Measurements from ENCODE around the gene KCTD11.
A peak's percentile ranks its signal among the peaks of the same experiment; 100 is the strongest.

Gene KCTD11

GRCh38 chr17:7403043-7403726 lies 51.2 kb downstream of the KCTD11 start:
- TF ChIP-seq CTCF (IDR thresholded peaks at IDR 0.05; ENCODE audit: low read depth, low read length) = no peak
- no peak for DNase-seq (ENCODE audit: low read depth, low spot score)
- in situ Hi-C loops (cut with HindIII; ENCODE audit: low sequenced_read_pairs) = no loop called here
- peak overlapping the region; percentile 74 for H3K4me3 ChIP-seq (ENCODE audit: low read depth, low read length)

- no peak for DNase-seq (ENCODE audit: low read depth, low spot score)
- peak overlapping the region; percentile 74 for H3K4me3 ChIP-seq (ENCODE audit: low read depth, low read length)
- in situ Hi-C loops (cut with HindIII; ENCODE audit: low sequenced_read_pairs) = no loop called here
- TF ChIP-seq CTCF (IDR thresholded peaks at IDR 0.05; ENCODE audit: low read depth, low read length) = no peak
These were observed 51.7 kb downstream of the KCTD11 start for GRCh38 chr17:7403727-7403976.

GRCh38 chr17:7403977-7404736 lies 52.2 kb downstream of the KCTD11 start, which contains the start of gene TMEM256:
TMEM256 (minus strand) TSS chr17:7404097; CDS start chr17:7404084, 13 bp downstream.
- peak; percentile 100 for DNase-seq (ENCODE audit: low read depth, low spot score)
- peak; percentile 6 for TF ChIP-seq CTCF (IDR thresholded peaks at IDR 0.05; ENCODE audit: low read depth, low read length)
- peak within 1 kb of the TSS; percentile 74 for H3K4me3 ChIP-seq (ENCODE audit: low read depth, low read length)
- in situ Hi-C loops (cut with HindIII; ENCODE audit: low sequenced_read_pairs) = no loop called here

Measured in astrocyte of the spinal cord (primary cell).